Loucy (cell line): ENCODE measurements around the gene CADM1.

Experiments
- H2AFZ ChIP-seq: fragments of 200-600 bp; sonication (generic); 2 replicates; pipeline ENCODE4 v1.6.0; 2016; ENCODE audit warnings: antibody characterized with exemption, mild to moderate bottlenecking, low read length, moderate library complexity
- H3F3A ChIP-seq: fragments of 200-600 bp; 2 replicates; pipeline ENCODE4 v1.6.0; 2016; ENCODE audit warnings: antibody characterized with exemption, low read depth, mild to moderate bottlenecking
- H3K27me3 ChIP-seq: fragments of 200-600 bp; sonication (generic); 2 replicates; pipeline ENCODE4 v1.6.1; 2014; ENCODE audit warnings: low read length, mild to moderate bottlenecking; ENCODE audit not compliant: insufficient read depth, poor library complexity, severe bottlenecking
- H3K36me3 ChIP-seq: fragments of 200-600 bp; sonication (generic); 2 replicates; pipeline ENCODE4 v1.6.1; 2016; ENCODE audit warnings: low read length; ENCODE audit not compliant: insufficient read depth
- H3K4me1 ChIP-seq: fragments of 200-600 bp; sonication (generic); 2 replicates; pipeline ENCODE4 v1.5.1; 2014; ENCODE audit warnings: low read length, mild to moderate bottlenecking; ENCODE audit not compliant: insufficient read depth, poor library complexity, severe bottlenecking
- H3K4me2 ChIP-seq: fragments of 200-600 bp; sonication (generic); 2 replicates; pipeline ENCODE4 v1.6.0; 2014; ENCODE audit warnings: antibody characterized with exemption, low read length, low read depth, mild to moderate bottlenecking; ENCODE audit not compliant: poor library complexity, severe bottlenecking
- H3K4me3 ChIP-seq: fragments of 200-600 bp; sonication (generic); 2 replicates; pipeline ENCODE4 v1.5.1; 2014; ENCODE audit warnings: low read length, mild to moderate bottlenecking, mixed read lengths; ENCODE audit not compliant: poor library complexity, severe bottlenecking
- H3K79me2 ChIP-seq: fragments of 200-600 bp; sonication (generic); 2 replicates; pipeline ENCODE4 v1.6.1; 2014; ENCODE audit warnings: low read length; ENCODE audit not compliant: insufficient read depth
- H3K9ac ChIP-seq: fragments of 200-600 bp; sonication (generic); 2 replicates; pipeline ENCODE4 v1.6.0; 2014; ENCODE audit warnings: mild to moderate bottlenecking, low read depth, low read length, moderate library complexity; ENCODE audit not compliant: poor library complexity, severe bottlenecking
- H3K9me2 ChIP-seq: fragments of 200-600 bp; sonication (generic); replicated peaks from 2 replicates; pipeline ENCODE4 v1.6.1; 2016; ENCODE audit warnings: low read depth, low read length, mixed read lengths
- H3K9me3 ChIP-seq: fragments of 200-600 bp; sonication (generic); 2 replicates; pipeline ENCODE4 v1.6.1; 2014; ENCODE audit warnings: mild to moderate bottlenecking, antibody characterized with exemption, low read length, low read depth; ENCODE audit not compliant: insufficient read depth
- H4K20me1 ChIP-seq: fragments of 200-600 bp; sonication (generic); 2 replicates; pipeline ENCODE4 v1.6.0; 2014; ENCODE audit warnings: antibody characterized with exemption, low read length, mild to moderate bottlenecking; ENCODE audit not compliant: insufficient read depth, poor library complexity, severe bottlenecking
- CTCF ChIP-seq: fragments of 200-600 bp; sonication (generic); conservative IDR thresholded peaks from 2 replicates; pipeline ENCODE4 v1.5.1; 2014; ENCODE audit warnings: mild to moderate bottlenecking, antibody characterized with exemption, low read length
- EZH2phosphoT487 ChIP-seq: fragments of 200-600 bp; IDR thresholded peaks from 2 replicates; pipeline ENCODE4 v1.6.1; 2018; ENCODE audit warnings: antibody characterized with exemption, mild to moderate bottlenecking, moderate library complexity, borderline replicate concordance

The CADM1 gene

GRCh38 chr11:115181538-115181937, 322.7 kb downstream of the CADM1 start:
- H3K4me1 ChIP-seq: no peaks in the 10 kb centered on the region
- TF ChIP-seq EZH2phosphoT487 (no peak), CTCF (no peak)
- H3K9me2 ChIP-seq: no peaks in the 10 kb centered on the region
- H3K4me3 ChIP-seq: no peak overlapping the region
- H3K9me3 ChIP-seq: no peaks in the 10 kb centered on the region
- no peaks in the 10 kb centered on the region for H4K20me1 ChIP-seq
- no peaks in the 10 kb centered on the region for H3K27me3 ChIP-seq
- H3K9ac ChIP-seq: no peak overlapping the region
- no peak overlapping the region for H3K4me2 ChIP-seq
- no peaks in the 10 kb centered on the region for H3F3A ChIP-seq
- no peak overlapping the region for H2AFZ ChIP-seq
- H3K79me2 ChIP-seq: no peaks in the 10 kb centered on the region
- H3K36me3 ChIP-seq: no peaks in the 10 kb centered on the region

- H3K27me3 ChIP-seq: no peaks in the 10 kb centered on the region
Observed at GRCh38 chr11:115180272-115180671, 323.9 kb downstream of the CADM1 start.

GRCh38 chr11:115179636-115180035, 324.6 kb downstream of the CADM1 start:
- TF ChIP-seq EZH2phosphoT487 (no peak), CTCF (no peak)

More at GRCh38 chr11:115180272-115180671, 323.9 kb downstream of the CADM1 start:
- H3K4me3 ChIP-seq: no peak overlapping the region
- no peak overlapping the region for H3K9ac ChIP-seq
- no peaks in the 10 kb centered on the region for H3K4me1 ChIP-seq
- no peaks in the 10 kb centered on the region for H3K9me3 ChIP-seq
- no peaks in the 10 kb centered on the region for H3K36me3 ChIP-seq
- no peaks in the 10 kb centered on the region for H4K20me1 ChIP-seq
- no peaks in the 10 kb centered on the region for H3K79me2 ChIP-seq
- TF ChIP-seq CTCF (no peak), EZH2phosphoT487 (no peak)
- H3K9me2 ChIP-seq: no peaks in the 10 kb centered on the region
- no peak overlapping the region for H2AFZ ChIP-seq
- no peaks in the 10 kb centered on the region for H3F3A ChIP-seq
- H3K4me2 ChIP-seq: no peak overlapping the region

More at GRCh38 chr11:115179636-115180035, 324.6 kb downstream of the CADM1 start:
- Histone ChIP-seq H3K9ac (no peak overlapping the region), H3K27me3 (no peaks in the 10 kb centered on the region), H3K9me2 (no peaks in the 10 kb centered on the region), H3F3A (no peaks in the 10 kb centered on the region), H2AFZ (no peak overlapping the region), H4K20me1 (no peaks in the 10 kb centered on the region), H3K79me2 (no peaks in the 10 kb centered on the region), H3K4me2 (no peak overlapping the region), H3K36me3 (no peaks in the 10 kb centered on the region), H3K4me1 (no peaks in the 10 kb centered on the region), H3K4me3 (no peak overlapping the region), H3K9me3 (no peaks in the 10 kb centered on the region)
